Measurements from ENCODE around the gene ETV1. TPM values are rescaled to one million over a fixed set of nuclear protein-coding genes. Genes with fewer than 3 reads are reported as not detected.

The ETV1 gene
- polyA plus RNA-seq, 1 donor from 2014 or later = 1.5 TPM

GRCh38 chr7:13963925-13964324, 25.5 kb downstream of the ETV1 start:
- Histone ChIP-seq H3K9me3 (ENCODE audit: low read length) (no peaks in the 10 kb centered on the region), H3K4me3 (ENCODE audit: low read length) (no peak overlapping the region), H2AFZ (ENCODE audit: low read depth, low read length) (no peak overlapping the region), H3K9ac (ENCODE audit: low read length) (no peak overlapping the region), H3K27me3 (ENCODE audit: insufficient read depth, low read depth, low read length) (no peaks in the 10 kb centered on the region), H3K4me2 (ENCODE audit: low read length) (no peak overlapping the region), H3K9me2 (ENCODE audit: insufficient read depth, low read length) (no peaks in the 10 kb centered on the region), H3F3A (ENCODE audit: insufficient read depth, low read length, poor library complexity, severe bottlenecking) (no peaks in the 10 kb centered on the region), H3K36me3 (ENCODE audit: insufficient read depth, low read length) (no peaks in the 10 kb centered on the region), H3K27ac (ENCODE audit: low read length) (no peak overlapping the region), H3K79me2 (replicated peaks; ENCODE audit: insufficient read depth, low read length) (no peaks in the 10 kb centered on the region), H4K20me1 (ENCODE audit: insufficient read depth) (no peaks in the 10 kb centered on the region)
- no peak for TF ChIP-seq CTCF (IDR thresholded peaks at IDR 0.05; ENCODE audit: poor library complexity, severe bottlenecking)
- TF ChIP-seq MXI1 (conservative IDR thresholded peaks at IDR 0.05; ENCODE audit: poor library complexity, severe bottlenecking) = no peak
- TF ChIP-seq SMC3 (conservative IDR thresholded peaks at IDR 0.05; ENCODE audit: poor library complexity) = no peak
- no peak for TF ChIP-seq RAD21 (conservative IDR thresholded peaks at IDR 0.05)
- TF ChIP-seq EP300 (conservative IDR thresholded peaks at IDR 0.05; ENCODE audit: poor library complexity, severe bottlenecking) = no peak
- no peak for TF ChIP-seq TAF1 (IDR thresholded peaks at IDR 0.05; ENCODE audit: low read depth)
- TF ChIP-seq REST (IDR thresholded peaks at IDR 0.05; ENCODE audit: borderline replicate concordance) = no peak
- TF ChIP-seq POLR2AphosphoS5 (IDR thresholded peaks at IDR 0.05) = no peak
- TF ChIP-seq EZH2 (IDR thresholded peaks at IDR 0.05; ENCODE audit: borderline replicate concordance, insufficient read depth, low read length, poor library complexity, severe bottlenecking) = no peak

GRCh38 chr7:13955494-13955893, 34.0 kb downstream of the ETV1 start:
- no peaks in the 10 kb centered on the region for H4K20me1 ChIP-seq (ENCODE audit: insufficient read depth)
- H3K79me2 ChIP-seq (replicated peaks; ENCODE audit: insufficient read depth, low read length) = no peaks in the 10 kb centered on the region
- no peaks in the 10 kb centered on the region for H3K9me2 ChIP-seq (ENCODE audit: insufficient read depth, low read length)
- no peak overlapping the region for H3K9ac ChIP-seq (ENCODE audit: low read length)
- H3K27ac ChIP-seq (ENCODE audit: low read length) = no peak overlapping the region
- H3K9me3 ChIP-seq (ENCODE audit: low read length) = no peaks in the 10 kb centered on the region
- no peaks in the 10 kb centered on the region for H3K27me3 ChIP-seq (ENCODE audit: insufficient read depth, low read depth, low read length)
- no peaks in the 10 kb centered on the region for H3K36me3 ChIP-seq (ENCODE audit: insufficient read depth, low read length)
- H3K4me2 ChIP-seq (ENCODE audit: low read length) = no peak overlapping the region
- H3K4me3 ChIP-seq (ENCODE audit: low read length) = no peak overlapping the region
- no peaks in the 10 kb centered on the region for H3F3A ChIP-seq (ENCODE audit: insufficient read depth, low read length, poor library complexity, severe bottlenecking)
- TF ChIP-seq EP300 (conservative IDR thresholded peaks at IDR 0.05; ENCODE audit: poor library complexity, severe bottlenecking) (no peak), MXI1 (conservative IDR thresholded peaks at IDR 0.05; ENCODE audit: poor library complexity, severe bottlenecking) (no peak), SMC3 (conservative IDR thresholded peaks at IDR 0.05; ENCODE audit: poor library complexity) (no peak), POLR2AphosphoS5 (IDR thresholded peaks at IDR 0.05) (no peak), REST (IDR thresholded peaks at IDR 0.05; ENCODE audit: borderline replicate concordance) (no peak), TAF1 (IDR thresholded peaks at IDR 0.05; ENCODE audit: low read depth) (no peak), EZH2 (IDR thresholded peaks at IDR 0.05; ENCODE audit: borderline replicate concordance, insufficient read depth, low read length, poor library complexity, severe bottlenecking) (no peak), RAD21 (conservative IDR thresholded peaks at IDR 0.05) (no peak), CTCF (IDR thresholded peaks at IDR 0.05; ENCODE audit: poor library complexity, severe bottlenecking) (no peak)
- H2AFZ ChIP-seq (ENCODE audit: low read depth, low read length) = no peak overlapping the region

Measured in neural cell (in vitro differentiated cells).